GM23338 (cell line): ENCODE measurements around the gene SLF2. TPM values are rescaled to one million over a fixed set of nuclear protein-coding genes. Genes with fewer than 3 reads are reported as not detected.
A peak's percentile ranks its signal among the peaks of the same experiment; 100 is the strongest.

Source experiments
- ATAC-seq: fragments of 200-7000 bp; cut with Tn5 transposase; 3 replicates; pipeline ENCODE4 v1.9.1; 2020
- DNase-seq: peaks from one replicate; pipeline ENCODE4 v3.0.0-alpha.2; 2015; ENCODE audit warnings: low spot score
- H2AFZ ChIP-seq: fragments of 200-600 bp; sonication (generic); 2 replicates; pipeline ENCODE4 v1.8.0; 2016; ENCODE audit warnings: antibody characterized with exemption, mild to moderate bottlenecking, moderate library complexity
- H3F3A ChIP-seq: fragments of 200-600 bp; sonication (generic); replicated peaks from 2 replicates; pipeline ENCODE4 v1.8.0; 2017; ENCODE audit warnings: antibody characterized with exemption, mixed run types, low read depth
- H3K27ac ChIP-seq: fragments of 200-600 bp; sonication (generic); 2 replicates; pipeline ENCODE4 v1.6.1; 2016; ENCODE audit warnings: low read depth
- H3K27me3 ChIP-seq: fragments of 200-600 bp; sonication (generic); 2 replicates; pipeline ENCODE4 v1.8.0; 2016; ENCODE audit warnings: mild to moderate bottlenecking, mixed run types, moderate library complexity; ENCODE audit not compliant: insufficient read depth
- H3K36me3 ChIP-seq: fragments of 200-600 bp; sonication (generic); 2 replicates; pipeline ENCODE4 v1.8.0; 2016; ENCODE audit warnings: mild to moderate bottlenecking; ENCODE audit not compliant: insufficient read depth
- H3K4me1 ChIP-seq: fragments of 200-600 bp; sonication (generic); 2 replicates; pipeline ENCODE4 v1.8.0; 2016; ENCODE audit warnings: mild to moderate bottlenecking, moderate library complexity; ENCODE audit not compliant: insufficient read depth
- H3K4me2 ChIP-seq: fragments of 200-600 bp; sonication (generic); 2 replicates; pipeline ENCODE4 v1.7.1; 2017; ENCODE audit warnings: mixed run types
- H3K4me3 ChIP-seq: fragments of 200-600 bp; sonication (generic); 2 replicates; pipeline ENCODE4 v1.6.1; 2016; ENCODE audit warnings: mixed run types
- H3K79me2 ChIP-seq: fragments of 200-600 bp; sonication (generic); replicated peaks from 2 replicates; pipeline ENCODE4 v1.8.0; 2017; ENCODE audit warnings: mild to moderate bottlenecking; ENCODE audit not compliant: insufficient read depth
- H3K9me2 ChIP-seq: fragments of 200-600 bp; sonication (generic); 2 replicates; pipeline ENCODE4 v1.8.0; 2017; ENCODE audit not compliant: insufficient read depth
- H4K20me1 ChIP-seq: fragments of 200-600 bp; sonication (generic); replicated peaks from 2 replicates; pipeline ENCODE4 v1.8.0; 2017; ENCODE audit warnings: mild to moderate bottlenecking; ENCODE audit not compliant: insufficient read depth
- H3K27ac Mint-ChIP-seq: 2 replicates; pipeline ENCODE4 v1.8.0; 2020; ENCODE audit warnings: inconsistent platforms, mild to moderate bottlenecking, moderate library complexity, mixed read lengths
- H3K27me3 Mint-ChIP-seq: 3 replicates; pipeline ENCODE4 v1.8.0; 2022; ENCODE audit warnings: low read depth, mild to moderate bottlenecking, moderate library complexity, mixed read lengths, inconsistent platforms; ENCODE audit not compliant: insufficient read depth, poor library complexity
- H3K36me3 Mint-ChIP-seq: 3 replicates; pipeline ENCODE4 v1.8.0; 2021; ENCODE audit warnings: low read depth, mild to moderate bottlenecking, inconsistent platforms, moderate library complexity, mixed read lengths
- H3K4me1 Mint-ChIP-seq: 3 replicates; pipeline ENCODE4 v1.8.0; 2020; ENCODE audit warnings: mild to moderate bottlenecking, inconsistent platforms, mixed read lengths
- H3K4me3 Mint-ChIP-seq: 3 replicates; pipeline ENCODE4 v1.8.0; 2021; ENCODE audit warnings: moderate library complexity, mild to moderate bottlenecking, inconsistent platforms, mixed read lengths
- H3K9me3 Mint-ChIP-seq: 3 replicates; pipeline ENCODE4 v1.8.0; 2020; ENCODE audit warnings: moderate library complexity, mild to moderate bottlenecking, inconsistent platforms, mixed read lengths
- CREB1 ChIP-seq: fragments of 250-450 bp; sonication (Bioruptor Pico); IDR thresholded peaks from 2 replicates; pipeline ENCODE4 v1.5.0; 2020; ENCODE audit warnings: low read depth, mild to moderate bottlenecking, moderate library complexity
- CTCF ChIP-seq, 2 experiments: fragments of 200-600 bp in 1 of 2; sonication (generic) in 1 of 2; conservative IDR thresholded peaks; 2 replicates each; pipeline versions ENCODE4 v1.5.1 to v1.6.1; 2016 to 2017; ENCODE audit warnings: antibody characterized with exemption in 2 of 2, low read depth in 2 of 2, mild to moderate bottlenecking in 2 of 2, moderate library complexity in 1 of 2
- EZH2 ChIP-seq: fragments of 200-600 bp; sonication (generic); IDR thresholded peaks from one replicate; pipeline ENCODE4 v1.8.0; 2017; ENCODE audit warnings: antibody characterized with exemption, mild to moderate bottlenecking, low read depth; ENCODE audit not compliant: unreplicated experiment
- EZH2phosphoT487 ChIP-seq: fragments of 200-600 bp; sonication (generic); IDR thresholded peaks from one replicate; pipeline ENCODE4 v1.8.1; 2018; ENCODE audit warnings: antibody characterized with exemption; ENCODE audit not compliant: unreplicated experiment
- JUNB ChIP-seq: IDR thresholded peaks from one replicate; pipeline ENCODE4 v1.6.1; 2016; ENCODE audit warnings: antibody characterized with exemption; ENCODE audit not compliant: unreplicated experiment
- NANOG ChIP-seq: IDR thresholded peaks from 2 replicates; pipeline ENCODE4 v1.6.1; 2016; ENCODE audit warnings: antibody characterized with exemption, borderline replicate concordance
- POLR2AphosphoS5 ChIP-seq: IDR thresholded peaks from 2 replicates; pipeline ENCODE4 v1.6.1; 2016; ENCODE audit warnings: antibody characterized with exemption, low read depth
- REST ChIP-seq: IDR thresholded peaks from one replicate; pipeline ENCODE4 v1.6.1; 2018; ENCODE audit warnings: antibody characterized with exemption; ENCODE audit not compliant: unreplicated experiment
- STAT1 ChIP-seq: IDR thresholded peaks from one replicate; pipeline ENCODE4 v1.6.1; 2016; ENCODE audit warnings: antibody characterized with exemption; ENCODE audit not compliant: unreplicated experiment
- ZNF114 ChIP-seq: fragments of 250-450 bp; sonication (Bioruptor Pico); IDR thresholded peaks from 2 replicates; pipeline ENCODE4 v1.5.0; 2020; ENCODE audit warnings: mild to moderate bottlenecking, moderate library complexity
- ZNF331 ChIP-seq: fragments of 250-450 bp; sonication (Bioruptor Pico); IDR thresholded peaks from 2 replicates; pipeline ENCODE4 v1.5.0; 2020; ENCODE audit warnings: low read depth, mild to moderate bottlenecking, moderate library complexity
- ZNF462 ChIP-seq: fragments of 250-450 bp; sonication (Bioruptor Pico); IDR thresholded peaks from 2 replicates; pipeline ENCODE4 v1.5.0; 2020; ENCODE audit warnings: mild to moderate bottlenecking, moderate library complexity
- polyA plus RNA-seq: library from polyadenylated mRNA; unstranded; fragments of >200 nt; fragmentation: Nextera tagmentation; extraction: Ambion mirVana; gene quantifications from 2 replicates; pipeline ENCODE4 v1.2.1, GENCODE V29; 2016
- total RNA-seq: library from RNA; depleted of rRNA; stranded (reverse); fragments of >200 nt; shearing (Covaris generic); gene quantifications from 2 replicates; pipeline ENCODE4 v1.2.3, GENCODE V29; 2014
- TF ChIP-seq, protein P1 (sequence below): IDR thresholded peaks from 2 replicates; pipeline ENCODE4 v1.6.1; 2016; ENCODE audit warnings: antibody characterized with exemption

The SLF2 gene
- total and polyA plus RNA-seq, 2 experiments from 2014 or later = 13.6 to 22.1 TPM

GRCh38 chr10:100876585-100877460 is 35.9 kb upstream of the SLF2 start:
- Histone ChIP-seq H3K36me3 (no peaks in the 10 kb centered on the region), H3K4me2 (0 out of 2 replicates have a peak overlapping the region, but pooled peaks have one; percentile 26), H3F3A (no peaks in the 10 kb centered on the region), H3K27ac (no peak overlapping the region), H3K4me3 (no peak overlapping the region), H3K27me3 (peaks cover 28% of the 10 kb centered on the region), H4K20me1 (0 out of 2 replicates have a peak, but pooled peaks cover 2% of the 10 kb centered on the region), H3K9me2 (no peaks in the 10 kb centered on the region), H3K4me1 (peaks cover 19% of the 10 kb centered on the region), H3K79me2 (no peaks in the 10 kb centered on the region), H2AFZ (no peak overlapping the region)
- peaks cover 46% of the 10 kb centered on the region for H3K4me1 Mint-ChIP-seq
- no peak overlapping the region for H3K27ac Mint-ChIP-seq
- no peak for TF ChIP-seq CTCF (conservative IDR thresholded peaks at IDR 0.05; ENCODE audit: low read depth in 2 of 2)
- no peak for TF ChIP-seq JUNB
- no peak for TF ChIP-seq STAT1
- no peak for TF ChIP-seq POLR2AphosphoS5
- TF ChIP-seq REST = no peak
- no peak for TF ChIP-seq ZNF462 (CRISPR knock-in tag)
- TF ChIP-seq EZH2phosphoT487 = no peak
- TF ChIP-seq ZNF331 (CRISPR knock-in tag) = no peak
- TF ChIP-seq CREB1 = no peak
- TF ChIP-seq EZH2 = no peak
- TF ChIP-seq, protein P1, sequence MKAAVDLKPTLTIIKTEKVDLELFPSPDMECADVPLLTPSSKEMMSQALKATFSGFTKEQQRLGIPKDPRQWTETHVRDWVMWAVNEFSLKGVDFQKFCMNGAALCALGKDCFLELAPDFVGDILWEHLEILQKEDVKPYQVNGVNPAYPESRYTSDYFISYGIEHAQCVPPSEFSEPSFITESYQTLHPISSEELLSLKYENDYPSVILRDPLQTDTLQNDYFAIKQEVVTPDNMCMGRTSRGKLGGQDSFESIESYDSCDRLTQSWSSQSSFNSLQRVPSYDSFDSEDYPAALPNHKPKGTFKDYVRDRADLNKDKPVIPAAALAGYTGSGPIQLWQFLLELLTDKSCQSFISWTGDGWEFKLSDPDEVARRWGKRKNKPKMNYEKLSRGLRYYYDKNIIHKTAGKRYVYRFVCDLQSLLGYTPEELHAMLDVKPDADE = no peak
- TF ChIP-seq ZNF114 (CRISPR knock-in tag) = no peak
- TF ChIP-seq NANOG = no peak
- no peak overlapping the region; the same call in 2 of the 3 replicates for H3K4me3 Mint-ChIP-seq
- peaks cover 25% of the 10 kb centered on the region for H3K27me3 Mint-ChIP-seq
- no peak for ATAC-seq
- H3K36me3 Mint-ChIP-seq = no peaks in the 10 kb centered on the region
- H3K9me3 Mint-ChIP-seq = no peaks in the 10 kb centered on the region
- DNase-seq = peak; percentile 44
